Measurements from ENCODE around the gene RALGPS1. TPM values are rescaled to one million over a fixed set of nuclear protein-coding genes. Genes with fewer than 3 reads are reported as not detected.

RALGPS1 gene
- total RNA-seq, 2 experiments from 2014 or later: 1.9 to 2.2 TPM

- CTCF ChIA-PET: interaction anchor here (1.0 to 6.0 kb wide), 2 partner anchors 231 to 257 kb away, joined by 3 to 81 read pairs; no protein-coding TSS in a partner anchor
- intact Hi-C loops (cut with micrococcal nuclease): no loop called here
- no peak for TF ChIP-seq CTCF (IDR thresholded peaks at IDR 0.05)
- no peaks in the 10 kb centered on the region for H3K4me1 Mint-ChIP-seq (ENCODE audit: low read depth)
- H3K4me3 Mint-ChIP-seq: no peak overlapping the region
- DNase-seq (no peak), ATAC-seq (no peak)
- no peaks in the 10 kb centered on the region for H3K36me3 Mint-ChIP-seq (ENCODE audit: low read depth)
- H3K27ac Mint-ChIP-seq: no peak overlapping the region
- POLR2A ChIA-PET: interaction anchor here (1.1 kb wide), 1 partner anchor 224 kb away, joined by 3 read pairs; no protein-coding TSS in a partner anchor
- H3K27me3 Mint-ChIP-seq: no peaks in the 10 kb centered on the region
- H3K9me3 Mint-ChIP-seq: no peaks in the 10 kb centered on the region
These were observed 281.6 kb downstream of the RALGPS1 start for GRCh38 chr9:127195976-127196825.

- Mint-ChIP-seq H3K4me3 (no peak overlapping the region), H3K27ac (no peak overlapping the region), H3K36me3 (ENCODE audit: low read depth) (no peaks in the 10 kb centered on the region), H3K9me3 (no peaks in the 10 kb centered on the region), H3K27me3 (no peaks in the 10 kb centered on the region), H3K4me1 (ENCODE audit: low read depth) (no peaks in the 10 kb centered on the region)
- TF ChIP-seq CTCF (IDR thresholded peaks at IDR 0.05): no peak
- intact Hi-C loops (cut with micrococcal nuclease): no loop called here
- no peak for ATAC-seq
- DNase-seq: no peak
- ChIA-PET CTCF (interaction anchor here (1.0 to 6.0 kb wide), 2 partner anchors 231 to 257 kb away, joined by 3 to 81 read pairs; no protein-coding TSS in a partner anchor), POLR2A (interaction anchor here (1.1 kb wide), 1 partner anchor 225 kb away, joined by 3 read pairs; no protein-coding TSS in a partner anchor)
These were observed 282.2 kb downstream of the RALGPS1 start for GRCh38 chr9:127196826-127197145.

- ChIA-PET CTCF (interaction anchor here (1.0 to 6.0 kb wide), 3 partner anchors 17 to 258 kb away, joined by 3 to 81 read pairs (median 6); no protein-coding TSS in a partner anchor), POLR2A (interaction anchor here (1.1 kb wide), 1 partner anchor 225 kb away, joined by 3 read pairs; no protein-coding TSS in a partner anchor)
- Mint-ChIP-seq H3K27ac (no peak overlapping the region), H3K4me1 (ENCODE audit: low read depth) (no peaks in the 10 kb centered on the region), H3K4me3 (no peak overlapping the region), H3K9me3 (no peaks in the 10 kb centered on the region), H3K27me3 (no peaks in the 10 kb centered on the region), H3K36me3 (ENCODE audit: low read depth) (no peaks in the 10 kb centered on the region)
- TF ChIP-seq CTCF (IDR thresholded peaks at IDR 0.05): no peak
- ATAC-seq (no peak), DNase-seq (no peak)
- intact Hi-C loops (cut with micrococcal nuclease): no loop called here
These were observed 282.7 kb downstream of the RALGPS1 start for GRCh38 chr9:127197186-127197860.

DNA sequence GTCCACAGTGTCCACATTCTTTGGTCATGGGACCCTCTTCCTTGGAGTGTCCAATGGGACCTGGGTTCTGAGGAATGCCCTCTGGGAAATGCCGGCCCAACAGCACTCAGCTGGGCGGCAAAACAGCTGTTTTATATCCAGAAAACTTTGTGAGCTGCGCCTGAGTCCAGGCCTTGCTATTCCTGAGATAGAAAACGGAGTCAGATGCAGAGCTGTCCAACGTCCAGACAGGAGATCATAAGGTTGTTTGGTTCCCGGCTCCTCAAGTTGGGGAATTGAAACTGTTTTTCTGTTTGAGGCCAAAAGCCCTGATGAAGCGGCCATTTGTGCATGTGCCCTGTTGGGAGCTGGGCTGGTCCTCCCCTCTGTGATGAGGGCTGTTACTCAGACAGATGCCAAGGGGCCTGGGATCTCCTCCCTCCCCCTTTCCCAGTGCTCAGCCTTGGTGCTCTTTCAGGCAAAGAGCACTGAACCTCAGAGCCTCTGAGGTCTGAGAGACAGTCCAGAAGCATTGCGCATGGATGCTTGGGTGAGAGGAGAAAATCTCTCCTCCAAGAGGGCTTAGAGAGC, 283.4 kb downstream of the RALGPS1 start:
- ChIA-PET CTCF (interaction anchor here (1.0 to 6.0 kb wide), 10 partner anchors 13 to 258 kb away, joined by 3 to 81 read pairs (median 5); no protein-coding TSS in a partner anchor), POLR2A (no interaction called here)
- no peak for TF ChIP-seq CTCF (IDR thresholded peaks at IDR 0.05)
- ATAC-seq (no peak), DNase-seq (no peak)
- intact Hi-C loops (cut with micrococcal nuclease): no loop called here
- Mint-ChIP-seq H3K27ac (no peak overlapping the region), H3K4me1 (ENCODE audit: low read depth) (no peaks in the 10 kb centered on the region), H3K27me3 (no peaks in the 10 kb centered on the region), H3K9me3 (no peaks in the 10 kb centered on the region), H3K4me3 (no peak overlapping the region), H3K36me3 (ENCODE audit: low read depth) (no peaks in the 10 kb centered on the region)
